ENCODE data around the gene SP4. TPM values are rescaled to one million over a fixed set of nuclear protein-coding genes. Genes with fewer than 3 reads are reported as not detected.

Gene SP4
- total RNA-seq, 2 donors from 2014 or later = 7.4 to 8.0 TPM

- H3K9me3 ChIP-seq = no peaks in the 10 kb centered on the region
- H3K36me3 ChIP-seq = no peaks in the 10 kb centered on the region
- no peak for ATAC-seq (ENCODE audit: insufficient number of reproducible peaks, low FRiP score, low read depth)
- H3K4me3 ChIP-seq = no peak overlapping the region
- no peak for DNase-seq (ENCODE audit: low spot score)
- no peaks in the 10 kb centered on the region for H3K4me1 ChIP-seq (ENCODE audit: control insufficient read depth in 1 of 2, low read depth in 2 of 2)
- no peak overlapping the region for H3K27ac ChIP-seq
- H3K27me3 ChIP-seq (replicated peaks; ENCODE audit: insufficient read depth) = no peaks in the 10 kb centered on the region
- no peak for TF ChIP-seq CTCF (IDR thresholded peaks at IDR 0.05)
Observed at GRCh38 chr7:21443149-21443841, 15.4 kb downstream of the SP4 start.

GRCh38 chr7:21448974-21449373, 21.1 kb downstream of the SP4 start:
- no peak overlapping the region for H3K27ac ChIP-seq
- no peak overlapping the region for H3K4me3 ChIP-seq
- no peaks in the 10 kb centered on the region for H3K9me3 ChIP-seq
- TF ChIP-seq CTCF (IDR thresholded peaks at IDR 0.05) = no peak
- H3K27me3 ChIP-seq (replicated peaks; ENCODE audit: insufficient read depth) = no peaks in the 10 kb centered on the region
- DNase-seq (ENCODE audit: low spot score) = no peak
- H3K36me3 ChIP-seq = no peaks in the 10 kb centered on the region
- no peaks in the 10 kb centered on the region for H3K4me1 ChIP-seq (ENCODE audit: control insufficient read depth in 1 of 2, low read depth in 2 of 2)
- no peak for ATAC-seq (ENCODE audit: insufficient number of reproducible peaks, low FRiP score, low read depth)

- Histone ChIP-seq H3K27ac (no peak overlapping the region), H3K4me1 (ENCODE audit: control insufficient read depth in 1 of 2, low read depth in 2 of 2) (no peaks in the 10 kb centered on the region), H3K9me3 (no peaks in the 10 kb centered on the region), H3K27me3 (replicated peaks; ENCODE audit: insufficient read depth) (no peaks in the 10 kb centered on the region), H3K36me3 (no peaks in the 10 kb centered on the region), H3K4me3 (no peak overlapping the region)
- TF ChIP-seq CTCF (IDR thresholded peaks at IDR 0.05) = no peak
- ATAC-seq (ENCODE audit: insufficient number of reproducible peaks, low FRiP score, low read depth) (no peak), DNase-seq (ENCODE audit: low spot score) (no peak)
Observed at GRCh38 chr7:21450076-21450475, 22.2 kb downstream of the SP4 start.

- Histone ChIP-seq H3K27me3 (replicated peaks; ENCODE audit: insufficient read depth) (no peaks in the 10 kb centered on the region), H3K4me1 (ENCODE audit: control insufficient read depth in 1 of 2, low read depth in 2 of 2) (no peaks in the 10 kb centered on the region), H3K9me3 (no peaks in the 10 kb centered on the region), H3K27ac (no peak overlapping the region), H3K4me3 (no peak overlapping the region), H3K36me3 (no peaks in the 10 kb centered on the region)
- DNase-seq (ENCODE audit: low spot score) (no peak), ATAC-seq (ENCODE audit: insufficient number of reproducible peaks, low FRiP score, low read depth) (no peak)
- no peak for TF ChIP-seq CTCF (IDR thresholded peaks at IDR 0.05)
Observed at GRCh38 chr7:21450941-21451340, 23.1 kb downstream of the SP4 start.

GRCh38 chr7:21454182-21454581, 26.3 kb downstream of the SP4 start:
- no peaks in the 10 kb centered on the region for H3K36me3 ChIP-seq
- no peak overlapping the region for H3K4me3 ChIP-seq
- ATAC-seq (ENCODE audit: insufficient number of reproducible peaks, low FRiP score, low read depth) (no peak), DNase-seq (ENCODE audit: low spot score) (no peak)
- no peak for TF ChIP-seq CTCF (IDR thresholded peaks at IDR 0.05)
- no peaks in the 10 kb centered on the region for H3K9me3 ChIP-seq
- H3K27ac ChIP-seq = no peak overlapping the region
- H3K4me1 ChIP-seq (ENCODE audit: control insufficient read depth in 1 of 2, low read depth in 2 of 2) = peaks cover 0 to 12% of the 10 kb centered on the region in 2 donors
- no peaks in the 10 kb centered on the region for H3K27me3 ChIP-seq (replicated peaks; ENCODE audit: insufficient read depth)
